ENCODE results near the gene PPP6R2.

DNA sequence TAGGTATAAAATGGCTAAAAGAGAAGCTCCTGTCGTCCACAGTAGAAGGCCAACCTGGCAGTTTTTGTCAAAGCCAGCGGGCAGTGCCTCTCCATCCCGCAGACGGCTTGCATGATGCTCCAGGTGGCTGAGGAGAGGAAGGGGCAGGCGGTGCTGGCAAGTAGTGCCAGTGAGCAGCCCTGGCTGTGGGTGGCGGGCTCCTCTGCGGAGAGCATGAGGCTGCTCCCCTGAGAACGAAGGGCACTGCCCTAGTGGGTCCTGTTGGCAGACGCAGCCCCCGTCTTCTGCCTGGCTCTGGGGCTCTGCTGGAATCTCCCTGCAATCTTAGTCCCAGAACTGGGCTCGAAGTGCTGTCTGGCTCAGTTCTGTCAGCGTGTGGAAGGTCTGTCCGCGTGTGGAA lies 80.8 kb downstream of the PPP6R2 start:
- TF ChIP-seq, protein P1, sequence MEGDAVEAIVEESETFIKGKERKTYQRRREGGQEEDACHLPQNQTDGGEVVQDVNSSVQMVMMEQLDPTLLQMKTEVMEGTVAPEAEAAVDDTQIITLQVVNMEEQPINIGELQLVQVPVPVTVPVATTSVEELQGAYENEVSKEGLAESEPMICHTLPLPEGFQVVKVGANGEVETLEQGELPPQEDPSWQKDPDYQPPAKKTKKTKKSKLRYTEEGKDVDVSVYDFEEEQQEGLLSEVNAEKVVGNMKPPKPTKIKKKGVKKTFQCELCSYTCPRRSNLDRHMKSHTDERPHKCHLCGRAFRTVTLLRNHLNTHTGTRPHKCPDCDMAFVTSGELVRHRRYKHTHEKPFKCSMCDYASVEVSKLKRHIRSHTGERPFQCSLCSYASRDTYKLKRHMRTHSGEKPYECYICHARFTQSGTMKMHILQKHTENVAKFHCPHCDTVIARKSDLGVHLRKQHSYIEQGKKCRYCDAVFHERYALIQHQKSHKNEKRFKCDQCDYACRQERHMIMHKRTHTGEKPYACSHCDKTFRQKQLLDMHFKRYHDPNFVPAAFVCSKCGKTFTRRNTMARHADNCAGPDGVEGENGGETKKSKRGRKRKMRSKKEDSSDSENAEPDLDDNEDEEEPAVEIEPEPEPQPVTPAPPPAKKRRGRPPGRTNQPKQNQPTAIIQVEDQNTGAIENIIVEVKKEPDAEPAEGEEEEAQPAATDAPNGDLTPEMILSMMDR (IDR thresholded peaks at IDR 0.05) = no peak
- no peak for TF ChIP-seq EZH2 (IDR thresholded peaks at IDR 0.05)
- no peak for TF ChIP-seq EZH2phosphoT487 (IDR thresholded peaks at IDR 0.05)
